GM20431 (cell line): Measurements from ENCODE around the gene HSF2.
"Not testable (repeated sequence)": the region's sequence is repeated elsewhere in the genome, so short reads cannot be mapped to it uniquely, and the experiment has no call there.

ENCODE experiments used
- in situ Hi-C: fragments of 300-500 bp; cut with MseI, MboI; formaldehyde crosslinking; loops from one replicate; pipeline ENCODE4 v1.15.0; 2020; ENCODE audit warnings: low sequenced_read_pairs; ENCODE audit not compliant: unreplicated experiment

HSF2 gene

GRCh38 chr6:122445274-122445673 lies 45.8 kb downstream of the HSF2 start:
- in situ Hi-C loops, result no loop called here

GRCh38 chr6:122449069-122449468 lies 49.6 kb downstream of the HSF2 start:
- in situ Hi-C loops, result no loop called here

GRCh38 chr6:122452509-122452908 lies 53.1 kb downstream of the HSF2 start:
- in situ Hi-C loops, result no loop called here

GRCh38 chr6:122454673-122455072 lies 55.2 kb downstream of the HSF2 start:
- in situ Hi-C loops, result no loop called here

GRCh38 chr6:122455116-122455515 lies 55.7 kb downstream of the HSF2 start:
- in situ Hi-C loops, result not testable (repeated sequence)

GRCh38 chr6:122458087-122458486 lies 58.6 kb downstream of the HSF2 start:
- in situ Hi-C loops, result no loop called here

- in situ Hi-C loops, result no loop called here
These were observed 59.8 kb downstream of the HSF2 start for GRCh38 chr6:122459240-122459639.

GRCh38 chr6:122459865-122460416 lies 60.5 kb downstream of the HSF2 start:
- in situ Hi-C loops, result not testable (repeated sequence)

- in situ Hi-C loops, result no loop called here
These were observed 62.4 kb downstream of the HSF2 start for GRCh38 chr6:122461885-122462284.

GRCh38 chr6:122471107-122472021 lies 71.9 kb downstream of the HSF2 start, which contains the start of gene SERINC1:
TSS of gene SERINC1 (minus strand) at chr6:122471807. CDS start at chr6:122471737, 70 bp downstream.
- in situ Hi-C loops, result no loop called here

- in situ Hi-C loops, result no loop called here
These were observed 72.5 kb downstream of the HSF2 start for GRCh38 chr6:122472022-122472340.

- in situ Hi-C loops, result no loop called here
These were observed 76.7 kb downstream of the HSF2 start for GRCh38 chr6:122476131-122476530.

- in situ Hi-C loops, result no loop called here
These were observed 83.3 kb downstream of the HSF2 start for GRCh38 chr6:122482750-122483080.
